Endodermal cell (in vitro differentiated cells): ENCODE results near the gene SDC4. TPM values are rescaled to one million over a fixed set of nuclear protein-coding genes. Genes with fewer than 3 reads are reported as not detected.
A peak's percentile ranks its signal among the peaks of the same experiment; 100 is the strongest.

Source experiments
- DNase-seq: peaks from one replicate; pipeline ENCODE4 v3.0.0-alpha.2; 2017
- H3K27ac ChIP-seq: 2 replicates; pipeline ENCODE4 v1.5.1; 2013; ENCODE audit warnings: mild to moderate bottlenecking, low read depth, low read length, moderate library complexity
- H3K27me3 ChIP-seq: 2 replicates; pipeline ENCODE4 v1.6.1; 2013; ENCODE audit warnings: mild to moderate bottlenecking, low read length, moderate library complexity; ENCODE audit not compliant: insufficient read depth, control insufficient read depth, poor library complexity, severe bottlenecking
- H3K36me3 ChIP-seq: 2 replicates; pipeline ENCODE4 v1.7.0; 2013; ENCODE audit warnings: mild to moderate bottlenecking, low read length, moderate library complexity; ENCODE audit not compliant: control insufficient read depth, insufficient read depth
- H3K4me1 ChIP-seq: one replicate; pipeline ENCODE4 v1.7.0; 2013; ENCODE audit warnings: low read length; ENCODE audit not compliant: control insufficient read depth, insufficient read depth
- H3K4me3 ChIP-seq: 2 replicates; pipeline ENCODE4 v1.5.1; 2013; ENCODE audit warnings: mild to moderate bottlenecking, low read length, moderate library complexity
- H3K9ac ChIP-seq: 2 replicates; pipeline ENCODE4 v1.6.1; 2013; ENCODE audit warnings: mild to moderate bottlenecking, low read length, moderate library complexity; ENCODE audit not compliant: poor library complexity, severe bottlenecking; ENCODE audit errors: extremely low read depth
- H3K9me3 ChIP-seq: 2 replicates; pipeline ENCODE4 v1.6.1; 2013; ENCODE audit warnings: mild to moderate bottlenecking, low read length, moderate library complexity; ENCODE audit not compliant: control insufficient read depth
- H3K27ac Mint-ChIP-seq: 2 replicates; pipeline ENCODE4 v1.8.0; 2020; ENCODE audit warnings: mixed read lengths
- H3K27me3 Mint-ChIP-seq: 2 replicates; pipeline ENCODE4 v1.8.0; 2021; ENCODE audit warnings: mild to moderate bottlenecking, mixed read lengths; ENCODE audit not compliant: insufficient read depth
- H3K36me3 Mint-ChIP-seq: 2 replicates; pipeline ENCODE4 v1.8.0; 2020; ENCODE audit warnings: low read depth, mixed read lengths
- H3K4me1 Mint-ChIP-seq: 2 replicates; pipeline ENCODE4 v1.8.0; 2020; ENCODE audit warnings: mixed read lengths
- H3K4me3 Mint-ChIP-seq: 2 replicates; pipeline ENCODE4 v1.8.0; 2020; ENCODE audit warnings: mild to moderate bottlenecking, moderate library complexity, mixed read lengths
- H3K9me3 Mint-ChIP-seq: 2 replicates; pipeline ENCODE4 v1.8.0; 2020; ENCODE audit warnings: mild to moderate bottlenecking, mixed read lengths
- WGBS, 2 experiments: methylation state at CpG; one replicate each; pipeline versions ENCODE4 v1.1.5 to v1.1.7; 2013; ENCODE audit warnings: missing lambda C conversion rate in 2 of 2, mixed read lengths in 1 of 2; ENCODE audit not compliant: insufficient coverage in 1 of 2, insufficient read length in 1 of 2; 5-methylcytosine and 5-hydroxymethylcytosine counted together
- total RNA-seq, 2 donors: library from RNA; stranded (reverse); fragmentation: NEBNext Ultra II Directional in 1 of 2; extraction: Animal tissue kit (Norgen Biotek cat#: 25700) in 1 of 2; gene quantifications; 2 replicates in 1 of 2; 3 replicates in 1 of 2; pipeline ENCODE4 v1.2.1, GENCODE V29; 2021
- TF ChIP-seq, protein P1 (sequence below): fragments of 200-600 bp; sonication (generic); conservative IDR thresholded peaks from 2 replicates; pipeline ENCODE4 v1.5.0; 2021; ENCODE audit warnings: antibody characterized with exemption, mild to moderate bottlenecking

The SDC4 gene
- total RNA-seq, 2 donors from 2014 or later = 78.0 to 118 TPM

DNA sequence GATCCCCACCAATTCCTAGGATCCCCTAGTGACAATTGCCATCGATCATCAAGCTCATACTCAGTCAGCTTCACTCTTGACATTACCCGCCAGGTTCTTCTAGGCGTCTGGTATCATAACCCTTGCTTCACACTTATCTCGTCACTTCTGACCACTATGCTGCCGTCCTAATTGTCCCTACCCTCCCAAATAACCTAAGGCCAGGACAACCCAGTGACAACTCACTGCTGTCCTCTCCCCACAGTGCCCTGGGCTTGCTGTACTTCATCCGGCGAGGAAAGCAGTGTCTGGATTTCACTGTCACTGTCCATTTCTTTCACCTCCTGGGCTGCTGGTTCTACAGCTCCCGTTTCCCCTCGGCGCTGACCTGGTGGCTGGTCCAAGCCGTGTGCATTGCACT, 18.4 kb upstream of the SDC4 start:
- TF ChIP-seq, protein P1, sequence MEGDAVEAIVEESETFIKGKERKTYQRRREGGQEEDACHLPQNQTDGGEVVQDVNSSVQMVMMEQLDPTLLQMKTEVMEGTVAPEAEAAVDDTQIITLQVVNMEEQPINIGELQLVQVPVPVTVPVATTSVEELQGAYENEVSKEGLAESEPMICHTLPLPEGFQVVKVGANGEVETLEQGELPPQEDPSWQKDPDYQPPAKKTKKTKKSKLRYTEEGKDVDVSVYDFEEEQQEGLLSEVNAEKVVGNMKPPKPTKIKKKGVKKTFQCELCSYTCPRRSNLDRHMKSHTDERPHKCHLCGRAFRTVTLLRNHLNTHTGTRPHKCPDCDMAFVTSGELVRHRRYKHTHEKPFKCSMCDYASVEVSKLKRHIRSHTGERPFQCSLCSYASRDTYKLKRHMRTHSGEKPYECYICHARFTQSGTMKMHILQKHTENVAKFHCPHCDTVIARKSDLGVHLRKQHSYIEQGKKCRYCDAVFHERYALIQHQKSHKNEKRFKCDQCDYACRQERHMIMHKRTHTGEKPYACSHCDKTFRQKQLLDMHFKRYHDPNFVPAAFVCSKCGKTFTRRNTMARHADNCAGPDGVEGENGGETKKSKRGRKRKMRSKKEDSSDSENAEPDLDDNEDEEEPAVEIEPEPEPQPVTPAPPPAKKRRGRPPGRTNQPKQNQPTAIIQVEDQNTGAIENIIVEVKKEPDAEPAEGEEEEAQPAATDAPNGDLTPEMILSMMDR = no peak
- H3K27me3 Mint-ChIP-seq = no peaks in the 10 kb centered on the region
- no peaks in the 10 kb centered on the region for H3K9me3 Mint-ChIP-seq
- 91 to 93% methylated on average over 10 to 11 of the region's 11 CpGs for WGBS, 2 experiments
- peaks cover 17% of the 10 kb centered on the region for H3K4me1 Mint-ChIP-seq
- Histone ChIP-seq H3K9ac (no peak overlapping the region), H3K9me3 (no peaks in the 10 kb centered on the region), H3K4me3 (no peak overlapping the region), H3K27me3 (no peaks in the 10 kb centered on the region), H3K36me3 (peaks cover 52% of the 10 kb centered on the region), H3K27ac (no peak overlapping the region), H3K4me1 (peaks cover 10% of the 10 kb centered on the region)
- no peak overlapping the region for H3K4me3 Mint-ChIP-seq
- no peak for DNase-seq
- H3K27ac Mint-ChIP-seq = no peak overlapping the region
- H3K36me3 Mint-ChIP-seq = peaks cover 28% of the 10 kb centered on the region

DNA sequence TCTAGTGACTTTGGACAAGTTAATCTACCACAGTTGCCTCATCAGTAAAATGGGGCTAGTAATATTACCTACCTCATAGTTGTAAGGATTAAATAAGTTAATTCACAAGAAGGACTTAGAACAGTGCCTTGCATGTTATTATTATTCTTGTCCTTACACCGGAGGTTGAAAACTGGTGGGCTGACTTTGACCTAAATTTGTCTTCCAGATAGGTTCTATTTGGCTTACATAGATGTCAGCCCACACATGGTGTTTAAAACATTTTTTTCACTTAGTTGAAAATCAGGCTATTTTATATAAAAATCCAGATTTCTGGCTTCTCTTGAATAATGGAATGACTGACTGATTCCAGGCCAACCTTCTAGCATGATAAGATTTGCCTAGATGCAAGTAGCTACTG, 18.0 kb upstream of the SDC4 start:
- Mint-ChIP-seq H3K27me3 (no peaks in the 10 kb centered on the region), H3K27ac (no peak overlapping the region), H3K9me3 (no peaks in the 10 kb centered on the region), H3K36me3 (peaks cover 28% of the 10 kb centered on the region), H3K4me1 (peaks cover 17% of the 10 kb centered on the region), H3K4me3 (no peak overlapping the region)
- DNase-seq = no peak
- Histone ChIP-seq H3K9ac (no peak overlapping the region), H3K4me1 (peaks cover 10% of the 10 kb centered on the region), H3K4me3 (no peak overlapping the region), H3K9me3 (no peaks in the 10 kb centered on the region), H3K27ac (no peak overlapping the region), H3K27me3 (no peaks in the 10 kb centered on the region), H3K36me3 (peaks cover 48% of the 10 kb centered on the region)
- TF ChIP-seq, protein P1 = no peak
- WGBS, 2 experiments = 100% methylated on average over 1 of the region's 1 CpG; no CpG with 5 or more reads in 1 of the 2 experiments

DNA sequence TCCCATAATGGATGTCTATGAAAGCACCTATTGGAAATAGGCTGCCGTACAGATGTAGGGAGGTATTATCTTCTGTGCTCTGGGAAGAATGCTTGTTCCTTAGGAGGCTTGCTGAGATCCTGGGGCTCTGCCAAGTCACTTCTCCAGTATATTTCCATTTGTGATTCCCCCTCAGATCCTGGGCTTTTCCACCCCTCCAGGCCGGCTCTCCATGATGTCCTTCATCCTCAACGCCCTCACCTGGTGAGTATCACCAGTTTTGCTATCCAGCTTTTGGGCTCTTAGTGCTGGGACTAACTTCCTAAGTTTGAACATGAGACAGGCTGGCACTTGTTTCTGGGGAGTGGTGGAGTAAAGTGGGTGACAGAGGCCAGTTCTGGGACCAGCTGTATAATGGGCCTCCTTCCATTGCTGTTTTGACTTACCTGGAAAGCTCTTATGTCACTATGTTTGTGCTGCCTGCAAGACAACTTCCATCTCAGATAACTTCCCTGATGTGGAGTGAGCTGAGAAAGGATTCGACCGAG, 17.3 kb upstream of the SDC4 start:
- H3K27ac Mint-ChIP-seq = no peak overlapping the region
- TF ChIP-seq, protein P1 = no peak
- Histone ChIP-seq H3K36me3 (peaks cover 43% of the 10 kb centered on the region), H3K9ac (no peak overlapping the region), H3K4me3 (no peak overlapping the region), H3K27me3 (no peaks in the 10 kb centered on the region), H3K4me1 (peaks cover 7% of the 10 kb centered on the region), H3K27ac (no peak overlapping the region), H3K9me3 (no peaks in the 10 kb centered on the region)
- peak; percentile 36 for DNase-seq
- peaks cover 17% of the 10 kb centered on the region for H3K4me1 Mint-ChIP-seq
- H3K36me3 Mint-ChIP-seq = peaks cover 28% of the 10 kb centered on the region
- H3K9me3 Mint-ChIP-seq = no peaks in the 10 kb centered on the region
- no peak overlapping the region for H3K4me3 Mint-ChIP-seq
- no peaks in the 10 kb centered on the region for H3K27me3 Mint-ChIP-seq
- WGBS, 2 experiments = 97 to 100% methylated on average over 4 to 5 of the region's 5 CpGs
